ENCODE data around the gene TOMM5. TPM values are rescaled to one million over a fixed set of nuclear protein-coding genes. Genes with fewer than 3 reads are reported as not detected.

TOMM5 gene
- polyA plus RNA-seq (2012; ENCODE audit: insufficient read depth, insufficient read length, low read depth): 161 TPM

DNA sequence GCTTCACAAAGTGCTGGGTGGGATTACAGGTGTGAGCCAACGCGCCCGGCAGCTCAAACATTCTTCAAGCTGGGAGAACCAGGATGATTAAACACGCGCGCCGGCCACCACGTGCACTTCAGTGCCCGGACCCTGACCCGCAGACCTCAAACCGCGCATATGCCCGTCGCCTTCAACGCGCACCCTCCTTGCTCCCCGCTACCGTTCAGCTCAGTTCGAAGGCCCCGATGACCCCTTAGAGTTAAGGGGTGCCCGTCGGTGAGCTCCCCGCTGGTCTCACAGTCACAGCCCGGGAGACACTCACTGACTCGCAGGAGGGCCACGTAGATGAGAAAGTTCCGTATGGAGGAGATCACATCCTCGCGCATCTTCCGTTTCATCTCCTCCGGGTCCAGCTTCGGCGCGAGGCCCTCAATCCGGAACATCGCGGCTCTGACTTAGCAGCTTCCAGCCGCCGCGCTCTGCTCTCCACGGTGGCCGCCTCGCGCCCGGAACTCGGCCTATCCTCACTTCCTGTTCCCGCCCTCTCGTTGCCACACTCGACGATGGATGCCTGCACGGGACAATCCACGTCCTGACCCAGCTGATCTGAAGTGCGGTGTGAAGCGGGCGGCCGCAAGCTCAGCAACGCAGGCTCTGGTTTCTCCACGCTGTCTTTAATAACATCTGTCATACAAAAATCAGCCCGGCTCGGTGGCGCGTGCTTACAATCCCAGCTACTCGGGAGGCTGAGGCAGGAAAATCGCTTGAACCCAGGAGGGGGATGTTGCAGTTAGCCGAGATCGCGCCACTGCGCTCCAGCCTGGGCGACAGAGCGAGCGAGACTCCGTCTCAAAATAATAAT, at the start of gene TOMM5:
Gene TOMM5 (minus strand): TSS at position 490 of the 844 bp plus-strand sequence. CDS start 65 bp downstream, at position 425.
- peak; percentile 94 for DNase-seq
- no peaks in the 10 kb centered on the region for H3K9me3 ChIP-seq
- peaks cover 9% of the 10 kb centered on the region; the same call in 1 of the 2 replicates for H3K4me1 ChIP-seq
- H3K27me3 ChIP-seq: no peaks in the 10 kb centered on the region; the same call in 1 of the 2 replicates
- peaks cover 35% of the 10 kb centered on the region for H3K36me3 ChIP-seq
- TF ChIP-seq, protein P1, sequence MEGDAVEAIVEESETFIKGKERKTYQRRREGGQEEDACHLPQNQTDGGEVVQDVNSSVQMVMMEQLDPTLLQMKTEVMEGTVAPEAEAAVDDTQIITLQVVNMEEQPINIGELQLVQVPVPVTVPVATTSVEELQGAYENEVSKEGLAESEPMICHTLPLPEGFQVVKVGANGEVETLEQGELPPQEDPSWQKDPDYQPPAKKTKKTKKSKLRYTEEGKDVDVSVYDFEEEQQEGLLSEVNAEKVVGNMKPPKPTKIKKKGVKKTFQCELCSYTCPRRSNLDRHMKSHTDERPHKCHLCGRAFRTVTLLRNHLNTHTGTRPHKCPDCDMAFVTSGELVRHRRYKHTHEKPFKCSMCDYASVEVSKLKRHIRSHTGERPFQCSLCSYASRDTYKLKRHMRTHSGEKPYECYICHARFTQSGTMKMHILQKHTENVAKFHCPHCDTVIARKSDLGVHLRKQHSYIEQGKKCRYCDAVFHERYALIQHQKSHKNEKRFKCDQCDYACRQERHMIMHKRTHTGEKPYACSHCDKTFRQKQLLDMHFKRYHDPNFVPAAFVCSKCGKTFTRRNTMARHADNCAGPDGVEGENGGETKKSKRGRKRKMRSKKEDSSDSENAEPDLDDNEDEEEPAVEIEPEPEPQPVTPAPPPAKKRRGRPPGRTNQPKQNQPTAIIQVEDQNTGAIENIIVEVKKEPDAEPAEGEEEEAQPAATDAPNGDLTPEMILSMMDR (IDR thresholded peaks at IDR 0.05; ENCODE audit: low read depth, low read length): no peak
- peak within 1 kb of the TSS; percentile 97 for H3K4me3 ChIP-seq (ENCODE audit: low read depth, low read length)

DNA sequence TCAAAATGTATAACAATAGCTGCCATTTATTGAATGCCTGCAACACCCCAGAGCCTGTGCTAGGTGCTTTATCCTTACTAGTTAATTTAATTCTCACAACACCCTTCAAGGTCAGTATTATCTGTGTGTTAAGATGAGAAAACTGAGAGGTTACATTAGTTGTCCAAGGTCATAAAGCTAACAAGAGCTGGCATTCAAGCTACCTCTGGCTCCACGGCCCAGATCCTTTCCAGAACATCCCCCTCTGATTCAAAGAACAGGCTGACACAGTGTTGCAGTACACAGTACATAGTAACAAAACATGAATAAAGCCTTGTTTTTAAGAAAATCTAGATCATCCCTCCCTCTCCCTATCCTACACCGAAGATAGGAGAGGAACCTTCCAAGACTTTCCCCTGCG, 48.9 kb upstream of the TOMM5 start:
- H3K9me3 ChIP-seq: no peaks in the 10 kb centered on the region
- H3K36me3 ChIP-seq: no peaks in the 10 kb centered on the region
- H3K4me1 ChIP-seq: no peaks in the 10 kb centered on the region
- no peak for DNase-seq
- no peak overlapping the region for H3K4me3 ChIP-seq (ENCODE audit: low read depth, low read length)
- TF ChIP-seq, protein P1 (IDR thresholded peaks at IDR 0.05; ENCODE audit: low read depth, low read length): no peak
- no peaks in the 10 kb centered on the region for H3K27me3 ChIP-seq

DNA sequence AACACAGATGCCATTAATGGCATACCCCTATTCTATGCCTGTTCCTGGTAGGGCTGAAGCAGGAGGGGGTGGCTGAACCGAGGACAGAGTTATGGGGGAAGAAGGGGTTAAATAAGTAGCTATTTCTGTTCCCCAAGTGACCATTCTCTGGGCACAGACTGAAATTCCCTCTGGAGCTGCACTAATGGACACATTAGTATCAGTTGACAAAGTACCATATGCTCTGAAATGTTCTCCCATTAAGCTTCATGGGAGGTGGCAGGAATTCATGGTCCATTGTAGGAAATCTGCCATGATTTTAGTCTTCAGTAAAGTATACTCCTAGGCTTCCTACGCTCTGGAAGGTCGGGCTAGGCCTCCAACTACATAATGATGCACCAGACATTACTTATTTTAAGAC, 47.8 kb upstream of the TOMM5 start:
- H3K36me3 ChIP-seq: no peaks in the 10 kb centered on the region
- no peaks in the 10 kb centered on the region for H3K27me3 ChIP-seq
- no peak overlapping the region for H3K4me3 ChIP-seq (ENCODE audit: low read depth, low read length)
- H3K4me1 ChIP-seq: no peaks in the 10 kb centered on the region
- TF ChIP-seq, protein P1 (IDR thresholded peaks at IDR 0.05; ENCODE audit: low read depth, low read length): no peak
- DNase-seq: no peak
- H3K9me3 ChIP-seq: no peaks in the 10 kb centered on the region

DNA sequence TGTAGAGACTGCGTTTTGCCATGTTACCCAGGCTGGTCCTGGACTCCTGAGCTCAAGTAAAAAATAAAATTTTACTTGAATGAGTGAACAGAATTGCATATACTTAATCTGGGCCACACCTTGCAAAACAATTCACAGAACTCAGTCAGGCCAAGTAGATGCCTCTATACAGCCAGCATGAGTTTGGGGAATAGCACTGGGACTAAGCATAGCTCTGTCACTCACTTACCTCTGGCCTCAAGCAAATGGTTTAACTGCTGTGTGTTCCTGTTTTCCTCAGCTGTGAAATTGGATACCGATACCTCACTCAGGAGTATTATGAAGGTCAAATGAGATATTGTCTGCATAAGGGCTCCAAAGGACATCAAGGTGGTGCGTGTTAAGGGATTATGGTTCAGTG, 47.4 kb upstream of the TOMM5 start:
- DNase-seq: no peak
- Histone ChIP-seq H3K4me1 (no peaks in the 10 kb centered on the region), H3K4me3 (ENCODE audit: low read depth, low read length) (no peak overlapping the region), H3K9me3 (no peaks in the 10 kb centered on the region), H3K36me3 (no peaks in the 10 kb centered on the region), H3K27me3 (no peaks in the 10 kb centered on the region)
- TF ChIP-seq, protein P1 (IDR thresholded peaks at IDR 0.05; ENCODE audit: low read depth, low read length): no peak

DNA sequence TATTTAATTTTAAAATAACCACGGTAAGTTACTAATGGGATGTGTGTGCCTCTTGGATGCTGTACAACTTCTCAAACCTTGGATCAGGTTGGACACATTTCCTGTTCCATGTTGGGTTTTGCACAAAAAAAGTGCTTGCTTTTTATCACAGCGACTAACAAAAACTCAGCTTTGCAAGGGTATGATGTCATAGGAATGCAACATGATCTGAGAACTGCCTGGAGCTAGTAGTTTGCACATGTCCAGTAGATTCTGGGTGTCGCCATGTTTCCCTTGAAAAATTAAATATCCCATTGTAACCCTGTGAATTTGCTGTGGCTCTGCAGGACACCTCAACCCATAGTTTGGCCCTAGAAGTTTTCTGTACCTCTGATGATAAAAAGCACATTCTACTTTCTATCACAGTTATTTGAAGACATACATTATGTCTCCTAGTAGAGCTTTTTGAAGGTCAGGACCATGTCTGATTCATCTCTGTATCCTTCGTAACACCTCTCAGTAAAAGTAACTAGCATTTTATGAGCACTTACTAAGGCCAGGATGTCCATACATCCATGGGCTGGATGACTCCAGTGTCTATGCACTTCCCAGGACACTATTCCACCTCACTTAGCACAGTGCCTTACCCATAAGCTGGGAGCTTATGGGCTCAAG, 46.8 kb upstream of the TOMM5 start:
- H3K9me3 ChIP-seq: no peaks in the 10 kb centered on the region
- H3K36me3 ChIP-seq: no peaks in the 10 kb centered on the region
- DNase-seq: no peak

More for the DNA sequence above, 46.8 kb upstream of the TOMM5 start:
- H3K27me3 ChIP-seq: no peaks in the 10 kb centered on the region
- no peaks in the 10 kb centered on the region for H3K4me1 ChIP-seq
- TF ChIP-seq, protein P1 (IDR thresholded peaks at IDR 0.05; ENCODE audit: low read depth, low read length): no peak
- H3K4me3 ChIP-seq (ENCODE audit: low read depth, low read length): no peak overlapping the region

Data from BE2C (cell line).